ENCODE results near the gene ECEL1. TPM values are rescaled to one million over a fixed set of nuclear protein-coding genes. Genes with fewer than 3 reads are reported as not detected.

Gene ECEL1
- total and polyA plus RNA-seq, 8 donors, result 0.30 to 1.1 (median 0.76) TPM; not detected in 2

DNA sequence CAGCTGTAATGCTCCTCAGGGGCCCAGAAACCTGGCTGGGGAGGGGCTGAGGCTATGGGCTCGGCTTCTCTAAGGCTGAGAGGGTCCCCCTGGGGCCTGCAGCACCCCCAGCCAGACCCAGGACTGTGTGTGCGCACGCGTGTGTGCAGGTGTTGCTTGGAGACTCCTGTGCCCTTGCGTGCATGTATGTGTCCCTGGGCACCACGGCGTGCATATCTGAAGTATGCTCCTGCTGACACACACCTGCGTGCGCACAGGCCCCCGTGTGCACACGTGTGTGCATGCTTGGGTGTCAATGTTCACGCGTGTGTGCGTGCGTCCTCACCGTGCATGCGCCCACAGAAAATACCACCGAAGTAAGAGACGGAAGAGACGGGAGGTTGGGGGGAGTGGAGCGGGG is 14.9 kb upstream of the ECEL1 start:
- TF ChIP-seq CTCF (IDR thresholded peaks at IDR 0.05), result no peak
- intact Hi-C loops (cut with DNase I), result no loop called here
- Histone ChIP-seq H3K36me3 (no peaks in the 10 kb centered on the region), H3K27ac (no peak overlapping the region), H3K4me1 (peaks cover 0 to 11% (median 9%) of the 10 kb centered on the region in 3 donors), H3K9me3 (no peaks in the 10 kb centered on the region), H3K27me3 (no peaks in the 10 kb centered on the region), H3K4me3 (no peak overlapping the region)
- DNase-seq (peak in 1 of 6 donors; percentile 48), FAIRE-seq (no peak), ATAC-seq (peak in 1 of 4 donors; percentile 27)
- 61 to 64% methylated on average over 19 to 20 of the region's 21 CpGs for WGBS, 2 donors

- FAIRE-seq (no peak), DNase-seq (peak in 1 of 6 donors; percentile 37), ATAC-seq (peak; percentile 17 to 57 (median 39))
- WGBS, 2 donors, result 38 to 39% methylated on average over 10 of the region's 10 CpGs
- intact Hi-C loops (cut with DNase I), result no loop called here
- Histone ChIP-seq H3K27me3 (no peaks in the 10 kb centered on the region), H3K9me3 (no peaks in the 10 kb centered on the region), H3K4me3 (no peak overlapping the region), H3K27ac (peak overlapping the region in 3 of 4 donors; percentile 7 to 68 (median 66)), H3K36me3 (no peaks in the 10 kb centered on the region), H3K4me1 (peaks cover 0 to 11% (median 9%) of the 10 kb centered on the region in 3 donors)
- no peak for TF ChIP-seq CTCF (IDR thresholded peaks at IDR 0.05)
Measured at GRCh38 chr2:232501794-232502390, 14.3 kb upstream of the ECEL1 start.

DNA sequence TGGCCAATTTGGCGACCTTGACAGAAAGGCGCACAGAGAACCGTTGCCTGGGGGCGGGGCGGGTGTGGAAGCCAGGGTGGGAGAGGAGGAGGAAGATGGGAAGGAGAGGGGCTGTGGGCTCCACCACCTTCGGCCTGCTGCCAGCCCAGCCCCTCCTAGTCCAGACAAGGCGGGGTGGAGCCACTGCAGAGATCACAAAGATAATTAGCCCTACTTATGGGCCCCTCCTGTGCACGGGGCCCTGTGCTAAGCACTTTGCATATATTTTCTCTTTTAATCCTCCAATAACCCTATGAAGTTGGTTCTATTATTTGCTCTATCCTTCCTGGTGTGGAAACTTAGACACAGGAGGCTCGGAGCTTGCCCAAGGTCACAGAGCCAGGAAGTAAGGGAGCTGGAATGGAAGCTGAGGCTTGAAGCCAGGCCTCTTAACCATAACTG is 13.7 kb upstream of the ECEL1 start:
- intact Hi-C loops (cut with DNase I), result no loop called here
- FAIRE-seq (no peak), DNase-seq (peak in 4 of 6 donors; percentile 40 to 54 (median 50)), ATAC-seq (peak; percentile 82 to 91 (median 84))
- Histone ChIP-seq H3K27me3 (no peaks in the 10 kb centered on the region), H3K36me3 (no peaks in the 10 kb centered on the region), H3K4me3 (no peak overlapping the region), H3K4me1 (peaks cover 0 to 11% (median 9%) of the 10 kb centered on the region in 3 donors), H3K9me3 (no peaks in the 10 kb centered on the region), H3K27ac (peak overlapping the region in 3 of 4 donors; percentile 7 to 68 (median 66))
- TF ChIP-seq CTCF (IDR thresholded peaks at IDR 0.05), result no peak
- WGBS, 2 donors, result 58 to 62% methylated on average over 9 of the region's 9 CpGs

DNA sequence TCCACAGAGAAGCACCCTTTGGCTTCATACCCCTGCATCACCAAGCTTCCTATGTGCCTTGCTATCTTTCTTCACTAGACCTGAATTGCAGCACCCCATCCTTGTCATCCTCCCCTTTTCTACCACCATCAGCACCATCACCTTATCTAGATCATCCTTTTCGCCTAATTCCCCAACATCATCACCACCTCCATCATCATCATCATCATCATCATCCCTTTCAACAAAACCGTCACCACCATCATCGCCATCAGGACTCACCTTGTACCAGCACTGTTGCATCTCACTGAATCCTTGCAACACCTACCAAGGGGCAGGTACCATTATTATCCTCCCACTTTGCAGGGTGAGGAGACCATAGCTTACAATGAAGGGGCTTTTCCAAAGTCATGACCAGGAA is 10.8 kb upstream of the ECEL1 start:
- TF ChIP-seq CTCF (IDR thresholded peaks at IDR 0.05), result no peak
- no peak for FAIRE-seq
- no peak for ATAC-seq
- intact Hi-C loops (cut with DNase I), result no loop called here
- Histone ChIP-seq H3K4me3 (no peak overlapping the region), H3K27me3 (no peaks in the 10 kb centered on the region), H3K36me3 (no peaks in the 10 kb centered on the region), H3K9me3 (no peaks in the 10 kb centered on the region), H3K27ac (no peak overlapping the region), H3K4me1 (peaks cover 0 to 11% (median 9%) of the 10 kb centered on the region in 3 donors)
- 88 to 89% methylated on average over 3 of the region's 3 CpGs for WGBS, 2 donors
- DNase-seq, result no peak

DNA sequence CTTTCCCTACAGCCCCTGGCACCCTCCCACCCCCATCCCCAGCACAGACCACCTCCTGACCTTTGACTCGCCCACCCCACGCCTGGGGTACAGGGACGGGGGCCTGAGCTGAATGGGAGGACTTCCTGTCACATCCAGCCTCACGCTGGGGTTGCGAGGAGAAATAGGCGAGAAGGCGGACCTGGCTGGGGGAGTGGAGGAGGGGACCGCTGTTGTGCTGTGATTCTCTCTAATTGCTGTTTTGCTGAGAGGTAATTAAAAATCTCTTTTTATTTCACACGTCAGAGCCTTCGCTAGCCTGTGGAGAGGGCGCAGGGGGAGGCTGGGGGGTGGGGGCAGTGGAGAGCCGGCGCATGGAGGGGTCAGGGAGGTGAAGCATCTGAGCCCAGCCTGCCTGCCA is 9.7 kb upstream of the ECEL1 start:
- intact Hi-C loops (cut with DNase I), result no loop called here
- DNase-seq (no peak), FAIRE-seq (no peak), ATAC-seq (no peak)
- H3K4me1 ChIP-seq, result peaks cover 0 to 9% (median 7%) of the 10 kb centered on the region in 3 donors
- H3K9me3 ChIP-seq, result no peaks in the 10 kb centered on the region
- H3K4me3 ChIP-seq, result no peak overlapping the region
- H3K27me3 ChIP-seq, result no peaks in the 10 kb centered on the region
- TF ChIP-seq CTCF (IDR thresholded peaks at IDR 0.05), result no peak
- H3K27ac ChIP-seq, result no peak overlapping the region
- 84 to 87% methylated on average over 13 of the region's 13 CpGs for WGBS, 2 donors
- no peaks in the 10 kb centered on the region for H3K36me3 ChIP-seq

Data from pancreas (tissue), 10 donors.